ENCODE measurements around the gene TRIM72. TPM values are rescaled to one million over a fixed set of nuclear protein-coding genes. Genes with fewer than 3 reads are reported as not detected.
"Not testable (repeated sequence)": the region's sequence is repeated elsewhere in the genome, so short reads cannot be mapped to it uniquely, and the experiment has no call there.

The TRIM72 gene
- total and polyA plus RNA-seq, 11 donors, result 0.32 to 3.4 (median 1.4) TPM

DNA sequence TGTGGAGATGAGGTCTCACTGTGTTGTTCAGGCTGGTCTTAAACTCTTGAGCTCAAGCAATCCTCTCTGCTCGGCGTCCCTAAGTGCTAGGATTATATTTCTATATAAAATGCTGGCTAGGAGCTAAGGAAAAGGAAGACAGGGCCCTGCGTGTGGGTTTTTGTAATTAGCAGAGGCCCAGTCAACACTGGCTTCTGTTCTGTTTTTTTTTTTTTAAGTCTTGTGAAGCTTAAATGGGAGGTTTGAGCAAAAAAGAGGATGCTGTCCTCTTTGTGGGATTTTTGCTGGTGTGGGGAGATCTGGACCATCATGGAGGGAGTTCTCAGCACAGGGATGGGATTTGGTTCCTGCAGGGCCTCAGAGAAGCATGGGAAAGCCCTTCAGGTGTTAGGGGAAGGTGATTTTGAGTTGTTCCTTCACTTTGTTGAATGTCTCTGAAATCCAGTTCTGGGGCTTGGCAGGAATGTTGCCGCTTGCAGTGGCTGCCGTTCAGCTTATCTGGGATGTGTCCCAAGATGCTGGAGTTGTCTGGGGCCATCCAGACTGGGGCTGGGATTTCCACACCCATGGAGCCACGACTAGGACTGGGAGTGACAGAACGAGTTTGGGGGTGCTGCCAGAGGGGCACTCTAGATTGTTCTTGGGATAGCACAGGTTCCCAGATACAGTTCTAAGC lies 15.6 kb upstream of the TRIM72 start:
- Histone ChIP-seq H3K27me3 (no peaks in the 10 kb centered on the region), H3K4me3 (no peak overlapping the region), H3K9me3 (no peaks in the 10 kb centered on the region), H3K36me3 (peaks cover 0 to 71% (median 50%) of the 10 kb centered on the region in 9 donors), H3K27ac (peak overlapping the region in 1 of 12 donors; percentile 6), H3K4me1 (peaks cover 0 to 44% (median 11%) of the 10 kb centered on the region in 12 donors)
- intact Hi-C loops (cut with DNase I), result loop anchor here in 2 of 10 donors (2.0 to 10.0 kb wide), 2 partner anchors 16 to 226 kb away; partner anchors contain the start of gene COX6A2 (in 1 of the 2)
- TF ChIP-seq, protein P1, sequence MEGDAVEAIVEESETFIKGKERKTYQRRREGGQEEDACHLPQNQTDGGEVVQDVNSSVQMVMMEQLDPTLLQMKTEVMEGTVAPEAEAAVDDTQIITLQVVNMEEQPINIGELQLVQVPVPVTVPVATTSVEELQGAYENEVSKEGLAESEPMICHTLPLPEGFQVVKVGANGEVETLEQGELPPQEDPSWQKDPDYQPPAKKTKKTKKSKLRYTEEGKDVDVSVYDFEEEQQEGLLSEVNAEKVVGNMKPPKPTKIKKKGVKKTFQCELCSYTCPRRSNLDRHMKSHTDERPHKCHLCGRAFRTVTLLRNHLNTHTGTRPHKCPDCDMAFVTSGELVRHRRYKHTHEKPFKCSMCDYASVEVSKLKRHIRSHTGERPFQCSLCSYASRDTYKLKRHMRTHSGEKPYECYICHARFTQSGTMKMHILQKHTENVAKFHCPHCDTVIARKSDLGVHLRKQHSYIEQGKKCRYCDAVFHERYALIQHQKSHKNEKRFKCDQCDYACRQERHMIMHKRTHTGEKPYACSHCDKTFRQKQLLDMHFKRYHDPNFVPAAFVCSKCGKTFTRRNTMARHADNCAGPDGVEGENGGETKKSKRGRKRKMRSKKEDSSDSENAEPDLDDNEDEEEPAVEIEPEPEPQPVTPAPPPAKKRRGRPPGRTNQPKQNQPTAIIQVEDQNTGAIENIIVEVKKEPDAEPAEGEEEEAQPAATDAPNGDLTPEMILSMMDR (IDR thresholded peaks at IDR 0.05), result no peak
- TF ChIP-seq POLR2A (IDR thresholded peaks at IDR 0.05), result no peak
- no peak for ATAC-seq
- no peak for DNase-seq
- WGBS, 4 donors, result 67 to 73% (median 70%) methylated on average over 7 of the region's 7 CpGs

DNA sequence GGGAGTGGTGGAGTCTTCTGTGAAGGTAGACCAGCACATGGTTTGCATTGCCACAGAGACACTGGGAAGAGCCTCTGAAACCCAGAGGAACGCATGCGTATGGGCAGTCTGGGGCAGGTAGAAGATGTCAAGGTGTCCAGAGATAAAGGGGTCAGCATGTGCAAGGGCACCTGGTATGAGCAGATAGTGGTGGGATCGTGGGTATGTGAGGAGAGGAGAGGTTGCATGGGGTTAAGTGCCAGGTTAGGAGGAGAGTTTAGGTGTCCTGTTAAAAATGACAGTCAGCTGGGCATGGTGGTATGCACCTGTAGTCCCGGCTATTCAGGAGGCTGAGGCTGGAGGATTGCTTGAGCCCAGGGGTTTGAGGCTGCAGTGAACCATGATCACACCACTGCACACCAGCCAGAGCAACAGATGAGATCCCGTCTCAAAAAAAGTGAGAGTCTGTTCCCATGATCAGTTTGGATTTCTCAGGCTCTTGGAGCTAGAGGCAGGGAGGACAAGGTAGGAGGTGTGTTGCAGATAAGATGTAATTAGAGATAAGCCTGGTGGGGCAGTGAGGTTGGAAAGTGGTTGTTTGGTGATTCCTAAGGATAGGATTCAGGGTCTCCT lies 14.4 kb upstream of the TRIM72 start:
- peaks cover 0 to 56% (median 11%) of the 10 kb centered on the region in 12 donors for H3K4me1 ChIP-seq
- H3K36me3 ChIP-seq, result peaks cover 0 to 59% (median 39%) of the 10 kb centered on the region in 9 donors
- intact Hi-C loops (cut with DNase I), result loop anchor here in 3 of 10 donors (2.0 to 10.0 kb wide), 3 partner anchors 17 to 225 kb away; partner anchors contain the start of gene COX6A2 (in 1 of the 3)
- TF ChIP-seq, protein P1 (IDR thresholded peaks at IDR 0.05), result no peak
- TF ChIP-seq POLR2A (IDR thresholded peaks at IDR 0.05), result no peak
- no peak overlapping the region for H3K27ac ChIP-seq
- H3K9me3 ChIP-seq, result no peaks in the 10 kb centered on the region
- no peak for DNase-seq
- no peaks in the 10 kb centered on the region for H3K27me3 ChIP-seq
- H3K4me3 ChIP-seq, result no peak overlapping the region
- WGBS, 4 donors, result 93 to 94% (median 94%) methylated on average over 5 of the region's 5 CpGs
- no peak for ATAC-seq

DNA sequence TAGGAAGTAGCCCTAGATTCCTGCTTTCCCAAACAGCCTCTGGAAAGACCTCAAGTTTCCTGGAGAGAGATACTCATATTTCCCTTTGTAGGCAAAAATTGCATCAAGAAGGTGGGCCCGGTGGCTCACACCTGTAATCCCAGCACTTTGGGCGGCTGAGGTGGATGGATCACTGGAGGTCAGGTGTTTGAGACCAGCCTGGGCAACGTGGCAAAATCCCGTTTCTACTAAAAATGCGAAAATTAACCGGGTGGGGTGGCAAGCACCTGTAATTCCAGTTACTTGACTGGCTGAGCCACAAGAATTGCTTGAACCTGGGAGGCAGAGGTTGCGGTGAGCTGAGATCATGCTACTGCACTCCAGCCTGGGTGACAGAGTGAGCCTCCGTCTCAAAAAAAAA lies 13.8 kb upstream of the TRIM72 start:
- DNase-seq, H3K9me3 ChIP-seq, H3K27me3 ChIP-seq, H3K4me3 ChIP-seq, ATAC-seq: not testable (repeated sequence)
- peaks cover 0 to 54% (median 33%) of the 10 kb centered on the region in 9 donors for H3K36me3 ChIP-seq
- WGBS, 4 donors, result 88 to 95% (median 93%) methylated on average over 8 of the region's 8 CpGs
- peaks cover 0 to 57% (median 11%) of the 10 kb centered on the region in 12 donors for H3K4me1 ChIP-seq
- intact Hi-C loops (cut with DNase I), result loop anchor here in 1 of 10 donors (10.0 kb wide), 1 partner anchor 185 kb away; no protein-coding TSS in a partner anchor
- H3K27ac ChIP-seq, result peak overlapping the region in 1 of 12 donors; percentile 90

DNA sequence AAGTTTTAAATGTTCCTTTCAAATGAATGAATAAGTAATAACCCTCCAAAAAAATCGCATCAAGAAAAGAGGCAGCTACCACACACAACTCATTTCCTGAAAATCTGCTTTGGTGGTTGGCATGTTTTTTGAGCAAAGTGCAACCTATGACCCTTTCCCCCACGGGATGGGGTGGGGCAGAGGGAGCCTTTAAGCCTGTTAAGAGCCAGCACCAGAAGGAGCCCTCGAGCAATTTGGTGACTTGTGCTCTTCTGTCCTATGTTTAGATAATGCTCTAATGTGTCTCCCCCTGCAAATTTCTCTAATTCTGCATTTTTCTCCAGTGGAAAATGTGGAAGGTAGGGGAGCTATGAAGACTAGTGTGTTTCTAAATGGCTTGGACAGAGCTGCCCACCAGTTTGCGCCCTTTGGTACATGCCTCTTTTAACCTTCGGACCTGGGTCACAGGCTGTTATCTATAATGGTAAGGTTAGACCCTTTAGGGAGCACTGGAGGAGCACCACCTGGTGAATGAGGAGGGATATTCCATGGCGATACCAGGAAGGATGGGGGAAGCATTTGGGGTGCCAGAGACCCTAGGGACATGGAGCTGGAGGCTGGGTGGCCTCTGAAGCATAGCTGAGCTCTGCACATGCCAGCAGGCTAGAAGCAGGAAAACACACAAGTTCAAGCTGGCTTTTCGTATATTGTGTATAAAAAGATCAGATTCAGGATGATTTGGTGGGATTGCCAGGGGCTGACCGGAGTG lies 12.9 kb upstream of the TRIM72 start:
- DNase-seq (no peak), ATAC-seq (no peak)
- H3K27ac ChIP-seq, result peak overlapping the region in 1 of 12 donors; percentile 90
- peaks cover 0 to 57% (median 11%) of the 10 kb centered on the region in 12 donors for H3K4me1 ChIP-seq
- peak overlapping the region in 7 of 12 donors; percentile 57 to 91 (median 84) for H3K4me3 ChIP-seq
- H3K36me3 ChIP-seq, result peaks cover 0 to 45% (median 24%) of the 10 kb centered on the region in 9 donors
- intact Hi-C loops (cut with DNase I), result loop anchor here in 1 of 10 donors (10.0 kb wide), 1 partner anchor 184 kb away; no protein-coding TSS in a partner anchor
- H3K9me3 ChIP-seq, result no peaks in the 10 kb centered on the region
- H3K27me3 ChIP-seq, result no peaks in the 10 kb centered on the region
- no peak for TF ChIP-seq POLR2A (IDR thresholded peaks at IDR 0.05)
- TF ChIP-seq, protein P1 (IDR thresholded peaks at IDR 0.05), result no peak
- WGBS, 4 donors, result 65 to 75% (median 68%) methylated on average over 8 of the region's 8 CpGs
